H1 (cell line): ENCODE results near the gene FGFBP2. TPM values are rescaled to one million over a fixed set of nuclear protein-coding genes. Genes with fewer than 3 reads are reported as not detected.

Source experiments
- CHD1 ChIP-seq: IDR thresholded peaks from 2 replicates; pipeline ENCODE4 v1.6.1; 2012; ENCODE audit warnings: low read depth, low read length, improper control_type of control experiment
- KDM5A ChIP-seq: fragments of 200-600 bp; IDR thresholded peaks from 2 replicates; pipeline ENCODE4 v1.7.1; 2012; ENCODE audit warnings: mild to moderate bottlenecking, low read length, inconsistent platforms, mixed read lengths
- SIRT6 ChIP-seq: IDR thresholded peaks from one replicate; pipeline ENCODE4 v1.7.1; 2012; ENCODE audit warnings: low read length, inconsistent platforms
- TBP ChIP-seq: IDR thresholded peaks from 2 replicates; pipeline ENCODE4 v1.6.1; 2011; ENCODE audit warnings: low read depth, low read length, improper control_type of control experiment
- TCF12 ChIP-seq: IDR thresholded peaks from 2 replicates; pipeline ENCODE4 v1.6.1; 2011; ENCODE audit warnings: low read depth, mild to moderate bottlenecking, low read length
- polyA plus RNA-seq, 7 experiments: library from polyadenylated mRNA; depleted of rRNA in 3 of 7; stranded (reverse) in 5 of 7; unstranded in 2 of 7; fragments of >200 nt in 5 of 7; fragments of 200-250 nt in 2 of 7; gene quantifications; 1 replicate in 5 of 7; 2 replicates in 1 of 7; 4 replicates in 1 of 7; pipeline versions ENCODE4 v1.2.1 to v1.2.3, GENCODE V29; 2011 to 2013; ENCODE audit warnings: missing spikeins in 2 of 7, mixed read lengths in 2 of 7
- total RNA-seq: library from RNA; stranded (reverse); fragmentation: NEBNext Ultra II Directional; extraction: Animal tissue kit (Norgen Biotek cat#: 25700); gene quantifications from 2 replicates; pipeline ENCODE4 v1.2.1, GENCODE V29; 2021

The FGFBP2 gene
- total and polyA plus RNA-seq, 2 of the 8 experiments (the other 6 are each of a cell fraction or from before 2014, with no cell fraction given), result 0.15 TPM; not detected in 1

DNA sequence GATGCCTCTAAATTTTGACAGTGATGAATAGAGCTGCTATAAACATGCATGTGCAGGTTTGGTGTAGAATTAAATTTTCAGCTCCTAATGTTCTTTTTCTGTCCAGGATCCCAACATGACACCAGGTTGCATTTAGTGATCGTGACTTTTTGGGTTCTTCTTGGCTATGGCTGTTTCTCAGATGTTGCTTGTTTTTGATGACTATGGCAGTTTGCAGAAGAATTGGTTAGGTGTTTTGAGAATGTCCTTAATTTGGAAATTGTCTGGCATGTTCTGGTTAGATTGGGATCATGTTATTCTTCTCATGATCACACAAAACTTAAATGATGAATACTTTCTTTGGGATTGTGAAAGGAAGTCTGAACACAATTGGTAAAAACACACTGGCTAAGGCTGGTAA lies 20.7 kb downstream of the FGFBP2 start (continued):
- TF ChIP-seq TCF12 (no peak), TBP (no peak), SIRT6 (no peak), CHD1 (no peak), KDM5A (no peak)
